AG04449 (cell line): Measurements from ENCODE around the gene DDX54.

ENCODE experiments used
- CTCF ChIA-PET: fragments of 350-600 bp; formaldehyde crosslinking; extraction: SDS; loops from one replicate; lab custom pipeline; 2021; ENCODE audit warnings: antibody characterized with exemption; lab: Yijun Ruan, JAX
- POLR2A ChIA-PET: fragments of 400-600, 350-600 bp; formaldehyde crosslinking; extraction: SDS; loops from one replicate; lab custom pipeline; 2020; ENCODE audit warnings: antibody characterized with exemption, inconsistent platforms; lab: Yijun Ruan, JAX
- DNase-seq: peaks from one replicate; pipeline ENCODE4 v3.0.0-alpha.2; 2010; ENCODE audit warnings: low read depth, low spot score
- H3K4me3 ChIP-seq: 2 replicates; pipeline ENCODE4 v1.5.1; 2011; ENCODE audit warnings: low read depth, mild to moderate bottlenecking, control low read depth, low read length
- TF ChIP-seq, protein P1 (sequence below): IDR thresholded peaks from one replicate; pipeline ENCODE4 v1.5.1; 2011; ENCODE audit warnings: mild to moderate bottlenecking, moderate library complexity, low read length, control low read depth, inconsistent platforms; ENCODE audit not compliant: insufficient read depth; ENCODE audit errors: missing control alignments

DDX54 gene

DNA sequence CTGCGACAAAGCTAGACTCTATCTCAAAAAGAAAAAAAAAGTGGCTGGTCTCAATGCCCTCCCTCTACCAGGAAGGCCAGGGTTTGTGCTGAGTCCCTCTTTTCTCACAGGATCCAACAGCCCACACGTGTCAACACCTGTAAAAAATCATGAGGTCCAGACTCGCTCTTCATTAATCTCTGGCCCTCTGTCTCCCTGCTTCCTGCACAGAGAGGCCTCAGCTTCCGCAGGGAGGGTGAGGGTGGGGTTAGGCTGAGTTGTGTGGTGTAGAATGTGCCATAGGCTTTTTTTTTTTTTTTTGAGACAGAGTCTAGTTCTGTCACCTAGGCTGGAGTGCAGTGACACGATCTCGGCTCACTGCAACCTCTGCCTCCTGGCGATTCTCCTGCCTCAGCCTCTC lies 29.6 kb downstream of the DDX54 start:
- CTCF ChIA-PET = interaction anchor here (1.0 to 7.8 kb wide), 2 partner anchors 19 to 107 kb away, joined by 3 to 86 read pairs; no protein-coding TSS in a partner anchor
- TF ChIP-seq, protein P1, sequence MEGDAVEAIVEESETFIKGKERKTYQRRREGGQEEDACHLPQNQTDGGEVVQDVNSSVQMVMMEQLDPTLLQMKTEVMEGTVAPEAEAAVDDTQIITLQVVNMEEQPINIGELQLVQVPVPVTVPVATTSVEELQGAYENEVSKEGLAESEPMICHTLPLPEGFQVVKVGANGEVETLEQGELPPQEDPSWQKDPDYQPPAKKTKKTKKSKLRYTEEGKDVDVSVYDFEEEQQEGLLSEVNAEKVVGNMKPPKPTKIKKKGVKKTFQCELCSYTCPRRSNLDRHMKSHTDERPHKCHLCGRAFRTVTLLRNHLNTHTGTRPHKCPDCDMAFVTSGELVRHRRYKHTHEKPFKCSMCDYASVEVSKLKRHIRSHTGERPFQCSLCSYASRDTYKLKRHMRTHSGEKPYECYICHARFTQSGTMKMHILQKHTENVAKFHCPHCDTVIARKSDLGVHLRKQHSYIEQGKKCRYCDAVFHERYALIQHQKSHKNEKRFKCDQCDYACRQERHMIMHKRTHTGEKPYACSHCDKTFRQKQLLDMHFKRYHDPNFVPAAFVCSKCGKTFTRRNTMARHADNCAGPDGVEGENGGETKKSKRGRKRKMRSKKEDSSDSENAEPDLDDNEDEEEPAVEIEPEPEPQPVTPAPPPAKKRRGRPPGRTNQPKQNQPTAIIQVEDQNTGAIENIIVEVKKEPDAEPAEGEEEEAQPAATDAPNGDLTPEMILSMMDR = no peak
- DNase-seq = no peak
- no peak overlapping the region for H3K4me3 ChIP-seq
- POLR2A ChIA-PET = no interaction called here

DNA sequence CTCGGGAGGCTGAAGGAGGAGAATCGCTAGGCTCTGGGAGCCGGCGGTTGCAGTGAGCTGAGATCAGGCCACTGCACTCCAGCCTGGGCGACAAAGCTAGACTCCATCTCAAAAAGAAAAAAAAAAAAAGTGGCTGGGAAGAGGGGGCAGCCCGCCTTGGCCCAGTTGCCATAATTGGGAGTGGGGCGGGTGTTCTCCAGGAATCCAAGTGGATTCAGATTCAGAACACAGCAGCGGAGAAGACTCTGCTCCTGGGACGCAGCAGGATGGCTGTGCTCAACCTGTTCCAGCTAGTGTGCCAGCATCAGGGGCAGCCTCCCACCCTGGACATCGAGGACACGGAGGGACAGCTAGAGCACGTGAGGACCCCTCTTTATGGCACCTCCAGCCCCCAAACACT lies 30.2 kb downstream of the DDX54 start:
- POLR2A ChIA-PET = interaction anchor here (0.6 kb wide), 1 partner anchor 33 kb away, joined by 3 read pairs; no protein-coding TSS in a partner anchor
- H3K4me3 ChIP-seq = no peak overlapping the region
- TF ChIP-seq, protein P1 = no peak
- DNase-seq = no peak
- CTCF ChIA-PET = interaction anchor here (1.0 to 7.8 kb wide), 2 partner anchors 20 to 107 kb away, joined by 3 to 86 read pairs; no protein-coding TSS in a partner anchor

DNA sequence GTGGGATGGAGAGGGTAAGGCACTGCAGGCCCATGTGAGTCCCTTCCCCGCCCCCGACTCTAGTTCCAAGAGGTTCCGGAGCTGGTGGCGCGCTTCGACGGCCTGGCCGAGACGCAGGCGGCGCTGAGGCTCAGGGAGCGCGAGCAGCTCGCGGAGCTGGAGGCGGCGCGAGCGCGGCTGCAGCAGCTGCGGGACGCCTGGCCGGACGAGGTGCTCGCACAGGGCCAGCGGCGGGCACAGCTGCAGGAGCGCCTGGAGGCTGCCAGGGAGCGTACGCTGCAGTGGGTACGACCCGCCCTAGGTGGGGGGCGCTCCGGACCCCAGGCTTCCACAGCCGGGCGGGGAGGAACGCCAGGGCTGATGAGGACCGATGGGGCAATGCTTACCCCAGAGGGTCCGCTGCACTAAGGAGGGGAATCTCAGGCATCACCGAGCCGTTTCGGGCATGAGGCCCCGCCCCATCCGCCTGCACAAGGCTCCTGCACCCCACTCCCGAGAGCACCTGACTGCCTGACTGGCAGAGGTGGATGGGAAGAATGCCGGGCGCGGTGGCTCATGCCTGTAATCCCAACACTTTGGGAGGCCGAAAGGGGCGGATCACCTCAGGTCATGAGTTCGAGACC lies 30.8 kb downstream of the DDX54 start:
- DNase-seq = no peak
- ChIA-PET CTCF (interaction anchor here (1.3 to 7.8 kb wide), 5 partner anchors 9 to 161 kb away, joined by 4 to 86 read pairs (median 17); no protein-coding TSS in a partner anchor), POLR2A (interaction anchor here (0.6 kb wide), 1 partner anchor 34 kb away, joined by 3 read pairs; no protein-coding TSS in a partner anchor)
- H3K4me3 ChIP-seq = peak overlapping the region; percentile 8; the same call in 1 of the 2 replicates
- TF ChIP-seq, protein P1 = no peak

DNA sequence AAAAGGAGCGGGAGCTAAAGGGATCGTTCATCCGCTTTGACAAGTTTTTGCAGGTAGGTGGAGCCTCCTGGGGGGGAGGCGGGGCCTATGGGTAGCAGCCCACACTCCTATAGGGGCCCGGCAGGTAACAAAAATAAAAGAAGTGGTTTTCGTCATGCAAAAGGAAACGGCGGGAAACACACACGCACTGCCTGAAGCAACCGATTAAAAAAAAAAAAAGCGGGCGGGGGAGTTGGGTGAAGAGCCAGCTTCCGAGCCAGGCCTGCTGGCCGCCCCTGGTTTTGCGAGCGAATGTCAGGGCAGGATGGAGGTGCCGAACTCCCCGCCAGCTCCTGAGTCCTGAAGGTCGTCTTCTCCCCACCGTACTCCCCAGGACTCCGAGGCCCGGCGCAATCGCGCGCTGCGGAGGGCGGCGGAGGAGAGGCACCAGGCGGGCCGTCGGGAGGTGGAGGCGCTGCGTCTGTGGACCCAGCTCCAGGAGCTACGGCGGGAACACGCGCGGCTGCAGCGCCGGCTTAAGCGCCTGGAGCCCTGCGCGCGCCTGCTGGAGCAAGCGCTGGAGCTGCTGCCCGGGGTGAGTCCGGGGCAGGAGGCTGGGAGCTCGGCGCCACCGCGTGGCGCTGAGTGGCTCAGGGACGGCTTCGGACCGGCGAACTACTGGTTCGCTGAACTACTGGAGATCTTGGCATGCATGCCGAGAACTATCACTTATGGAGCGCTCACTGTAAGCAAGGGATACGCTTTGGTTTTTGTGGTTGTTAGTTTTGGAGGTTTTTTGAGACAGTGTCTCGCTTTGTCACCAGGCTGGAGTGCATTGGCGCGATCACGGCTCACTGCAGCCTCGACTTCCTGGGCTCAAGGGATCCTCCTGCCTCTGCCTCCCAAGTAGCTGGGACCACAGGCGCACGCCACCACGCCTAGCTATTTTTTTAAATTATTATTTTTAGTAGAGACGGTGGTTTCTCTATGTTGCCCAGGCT lies 32.2 kb downstream of the DDX54 start:
- ChIA-PET CTCF (interaction anchor here (0.5 to 7.8 kb wide), 14 partner anchors 8 to 162 kb away, joined by 3 to 86 read pairs (median 5); partner anchors contain the start of gene RASAL1), POLR2A (interaction anchor here (1.0 kb wide), 1 partner anchor 26 kb away, joined by 3 read pairs; no protein-coding TSS in a partner anchor)
- peak overlapping the region; percentile 42 for H3K4me3 ChIP-seq
- TF ChIP-seq, protein P1 = peak; percentile 61
- DNase-seq = no peak

DNA sequence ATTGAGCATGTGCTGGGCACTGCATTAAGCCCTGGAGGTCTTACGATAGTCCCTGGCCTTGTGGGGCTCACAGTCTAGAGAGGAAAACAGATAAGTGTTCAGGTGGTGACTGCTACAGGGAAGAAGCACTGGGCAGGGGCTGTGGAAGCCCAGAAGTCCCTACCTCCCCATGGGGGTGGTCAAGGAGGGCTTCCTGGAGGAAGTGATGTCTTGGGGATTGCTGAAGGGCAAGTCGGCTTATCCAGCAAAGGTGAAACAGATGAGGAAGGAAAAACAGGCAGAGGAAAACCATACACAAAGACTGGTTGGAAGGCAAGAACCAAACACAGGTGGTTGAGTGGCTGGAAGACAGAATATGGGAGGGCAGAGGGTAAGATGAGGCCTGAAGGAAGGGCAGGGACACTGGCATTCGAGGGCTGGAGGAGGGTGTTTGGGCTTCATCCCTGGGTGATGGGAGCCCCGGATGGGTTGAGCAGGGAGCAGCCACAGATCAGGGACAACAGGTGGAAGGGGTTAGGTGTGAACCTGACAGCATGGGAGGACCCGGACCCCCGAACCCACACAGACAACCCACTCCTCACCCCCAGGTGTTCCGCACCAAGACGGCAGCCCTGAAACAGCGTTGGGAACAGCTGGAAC lies 33.0 kb downstream of the DDX54 start:
- no peak for DNase-seq
- CTCF ChIA-PET = interaction anchor here (0.5 to 7.8 kb wide), 12 partner anchors 10 to 162 kb away, joined by 3 to 86 read pairs (median 5); partner anchors contain the start of gene RASAL1
- POLR2A ChIA-PET = interaction anchor here (1.0 kb wide), 1 partner anchor 25 kb away, joined by 3 read pairs; no protein-coding TSS in a partner anchor
- TF ChIP-seq, protein P1 = no peak
- H3K4me3 ChIP-seq = no peak overlapping the region; the same call in 1 of the 2 replicates
